B cell (primary cell): Measurements from ENCODE around the gene BLOC1S5. TPM values are rescaled to one million over a fixed set of nuclear protein-coding genes. Genes with fewer than 3 reads are reported as not detected.

Experiments
- ATAC-seq: fragments of 200-7000 bp; cut with Tn5 transposase; one replicate; pipeline ENCODE4 v1.10.0; 2021; ENCODE audit warnings: low read depth, mild to moderate bottlenecking, moderate number of reproducible peaks, moderate library complexity
- CTCF ChIA-PET: fragments of 350-600 bp; sonication (Branson Sonifier 250); formaldehyde crosslinking; loops from one replicate; lab custom pipeline; 2021; ENCODE audit warnings: antibody characterized with exemption, inconsistent platforms; lab: Charles Lee
- POLR2A ChIA-PET: fragments of 350-600 bp; sonication (Branson Sonifier 250); formaldehyde crosslinking; loops from one replicate; lab custom pipeline; 2021; ENCODE audit warnings: antibody characterized with exemption; lab: Charles Lee
- DNase-seq: peaks from one replicate; pipeline ENCODE4 v3.0.0; 2013
- H2AFZ ChIP-seq: 2 replicates; pipeline ENCODE4 v1.6.1; 2012; ENCODE audit warnings: mild to moderate bottlenecking, low read depth, low read length; ENCODE audit not compliant: insufficient read depth, poor library complexity, severe bottlenecking
- H3K27ac ChIP-seq, 2 donors: 1 replicate in 1 of 2; 2 replicates in 1 of 2; pipeline ENCODE4 v1.5.1; 2012 to 2013; ENCODE audit warnings: low read length in 2 of 2, mild to moderate bottlenecking in 2 of 2, moderate library complexity in 1 of 2
- H3K27me3 ChIP-seq, 4 experiments: fragments of 200-600 bp in 1 of 4; sonication (generic) in 1 of 4; replicated peaks in 1 of 4; 1 replicate in 2 of 4; 2 replicates in 2 of 4; pipeline versions ENCODE4 v1.6.1 to v1.7.0; 2013 to 2016; ENCODE audit warnings: low read length in 3 of 4, mild to moderate bottlenecking in 2 of 4, mixed read lengths in 1 of 4, moderate library complexity in 1 of 4; ENCODE audit not compliant: insufficient read depth in 4 of 4, control insufficient read depth in 3 of 4; ENCODE audit errors: control extremely low read depth in 1 of 4
- H3K36me3 ChIP-seq, 2 experiments: replicated peaks in 1 of 2; 1 replicate in 1 of 2; 2 replicates in 1 of 2; pipeline versions ENCODE4 v1.6.1 to v1.7.1; 2013; ENCODE audit warnings: low read length in 1 of 2; ENCODE audit not compliant: insufficient read depth in 2 of 2, control insufficient read depth in 1 of 2; ENCODE audit errors: control extremely low read depth in 1 of 2, extremely low read depth in 1 of 2
- H3K4me1 ChIP-seq, 2 donors: fragments of 200-600 bp in 1 of 2; sonication (generic) in 1 of 2; 1 replicate in 1 of 2; 2 replicates in 1 of 2; pipeline versions ENCODE4 v1.5.1 to v1.6.1; 2013 to 2017; ENCODE audit warnings: low read length in 2 of 2; ENCODE audit not compliant: control insufficient read depth in 2 of 2, insufficient read depth in 2 of 2
- H3K4me2 ChIP-seq: replicated peaks from 2 replicates; pipeline ENCODE3; 2012; ENCODE audit warnings: mild to moderate bottlenecking, low read depth, low read length; ENCODE audit not compliant: poor library complexity, severe bottlenecking
- H3K4me3 ChIP-seq, 5 experiments: fragments of 200-600 bp in 1 of 5; sonication (generic) in 1 of 5; 1 replicate in 3 of 5; 2 replicates in 2 of 5; pipeline versions ENCODE4 v1.5.1 to v1.7.0; 2011 to 2016; ENCODE audit warnings: low read length in 4 of 5, mild to moderate bottlenecking in 4 of 5, low read depth in 2 of 5, control low read depth in 1 of 5, moderate library complexity in 1 of 5; ENCODE audit not compliant: insufficient read depth in 1 of 5; ENCODE audit errors: control extremely low read depth in 1 of 5, extremely low read depth in 1 of 5
- H3K79me2 ChIP-seq: fragments of 200-600 bp; sonication (generic); one replicate; pipeline ENCODE4 v1.6.0; 2016; ENCODE audit warnings: low read length; ENCODE audit not compliant: control insufficient read depth, insufficient read depth
- H3K9ac ChIP-seq: fragments of 200-600 bp; sonication (generic); 2 replicates; pipeline ENCODE4 v1.6.1; 2017; ENCODE audit warnings: mild to moderate bottlenecking, low read length, moderate library complexity
- H3K9me3 ChIP-seq, 3 donors: one replicate each; pipeline versions ENCODE4 v1.6.1 to v1.7.1; 2013; ENCODE audit warnings: low read length in 2 of 3; ENCODE audit not compliant: control insufficient read depth in 2 of 3, insufficient read depth in 1 of 3; ENCODE audit errors: control extremely low read depth in 1 of 3
- H4K20me1 ChIP-seq: 2 replicates; pipeline ENCODE4 v1.6.0; 2012; ENCODE audit warnings: mild to moderate bottlenecking, low read length; ENCODE audit not compliant: insufficient read depth, control insufficient read depth, poor library complexity, severe bottlenecking
- H3K27ac Mint-ChIP-seq: one replicate; pipeline ENCODE4 v1.8.0; 2021; ENCODE audit warnings: mixed read lengths
- H3K27me3 Mint-ChIP-seq: one replicate; pipeline ENCODE4 v1.8.0; 2021; ENCODE audit warnings: mixed read lengths
- H3K4me1 Mint-ChIP-seq: one replicate; pipeline ENCODE4 v1.8.0; 2021; ENCODE audit warnings: mixed read lengths
- H3K4me3 Mint-ChIP-seq: one replicate; pipeline ENCODE4 v1.8.0; 2021; ENCODE audit warnings: mixed read lengths
- H3K9me3 Mint-ChIP-seq: one replicate; pipeline ENCODE4 v1.8.0; 2022; ENCODE audit warnings: mixed read lengths; ENCODE audit not compliant: insufficient read depth
- EZH2 ChIP-seq: IDR thresholded peaks from 2 replicates; pipeline ENCODE4 v1.6.1; 2012; ENCODE audit warnings: borderline replicate concordance, low read depth, mild to moderate bottlenecking, moderate library complexity, low read length; ENCODE audit not compliant: insufficient read depth, poor library complexity, severe bottlenecking
- WGBS: methylation state at CpG from one replicate; pipeline ENCODE4 v1.1.5; 2013; ENCODE audit warnings: missing lambda C conversion rate; ENCODE audit not compliant: insufficient coverage; 5-methylcytosine and 5-hydroxymethylcytosine counted together
- intact Hi-C: fragments of 100-400 bp; cut with micrococcal nuclease; formaldehyde crosslinking; loops from one replicate; pipeline ENCODE4 v1.10.0; 2022
- polyA plus RNA-seq: library from polyadenylated mRNA; depleted of rRNA; stranded (reverse); fragments of >200 nt; gene quantifications from 2 replicates; pipeline ENCODE4 v1.2.3, GENCODE V29; 2012
- total RNA-seq, 2 donors: library from RNA; stranded (reverse); fragments of 120-200 nt in 1 of 2; gene quantifications; 1 replicate in 1 of 2; 2 replicates in 1 of 2; pipeline versions ENCODE4 v1.2.3 to v1.2.4, GENCODE V29; 2013 to 2022
- TF ChIP-seq, protein P1 (sequence below): fragments of 200-600 bp; IDR thresholded peaks from one replicate; pipeline ENCODE4 v1.8.0; 2022; ENCODE audit warnings: antibody characterized with exemption, mild to moderate bottlenecking

BLOC1S5 gene
- total and polyA plus RNA-seq, 2 donors (not counting 1 experiment from before 2014, with no cell fraction given), result 5.2 to 18.8 TPM

DNA sequence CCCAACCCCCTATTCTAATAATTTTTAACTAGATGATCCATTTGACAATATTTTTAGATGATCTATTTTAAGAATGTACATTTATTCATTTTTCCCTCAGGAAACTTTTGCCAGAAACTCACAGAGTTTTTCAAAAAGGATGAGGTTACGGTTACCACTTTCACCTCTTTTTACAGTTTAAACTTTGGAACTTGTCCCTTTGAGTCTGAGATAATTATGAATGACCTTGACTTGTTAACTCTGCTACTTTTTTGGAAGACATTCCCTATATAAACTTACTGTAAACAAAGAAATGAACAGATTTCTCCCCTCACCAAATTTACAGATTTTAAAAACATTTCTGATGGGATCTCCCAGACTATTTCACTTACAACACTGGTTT is 18.4 kb upstream of the BLOC1S5 start:
- ATAC-seq, result no peak
- ChIA-PET POLR2A (no interaction called here), CTCF (no interaction called here)
- no peak overlapping the region for H3K4me2 ChIP-seq
- H4K20me1 ChIP-seq, result no peaks in the 10 kb centered on the region
- Mint-ChIP-seq H3K27me3 (no peaks in the 10 kb centered on the region), H3K4me1 (no peaks in the 10 kb centered on the region), H3K9me3 (no peaks in the 10 kb centered on the region), H3K4me3 (no peak overlapping the region), H3K27ac (no peak overlapping the region)
- WGBS, result no CpG with 5 or more reads among the region's 1 CpG
- H3K9ac ChIP-seq, result no peak overlapping the region
- H3K4me1 ChIP-seq, result no peaks in the 10 kb centered on the region
- no peaks in the 10 kb centered on the region for H3K27me3 ChIP-seq
- no peak overlapping the region for H2AFZ ChIP-seq
- H3K36me3 ChIP-seq, result peaks cover 0 to 26% of the 10 kb centered on the region in 2 experiments
- H3K27ac ChIP-seq, result no peak overlapping the region
- H3K79me2 ChIP-seq, result no peaks in the 10 kb centered on the region
- H3K4me3 ChIP-seq, result no peak overlapping the region
- H3K9me3 ChIP-seq, result no peaks in the 10 kb centered on the region
- TF ChIP-seq, protein P1, sequence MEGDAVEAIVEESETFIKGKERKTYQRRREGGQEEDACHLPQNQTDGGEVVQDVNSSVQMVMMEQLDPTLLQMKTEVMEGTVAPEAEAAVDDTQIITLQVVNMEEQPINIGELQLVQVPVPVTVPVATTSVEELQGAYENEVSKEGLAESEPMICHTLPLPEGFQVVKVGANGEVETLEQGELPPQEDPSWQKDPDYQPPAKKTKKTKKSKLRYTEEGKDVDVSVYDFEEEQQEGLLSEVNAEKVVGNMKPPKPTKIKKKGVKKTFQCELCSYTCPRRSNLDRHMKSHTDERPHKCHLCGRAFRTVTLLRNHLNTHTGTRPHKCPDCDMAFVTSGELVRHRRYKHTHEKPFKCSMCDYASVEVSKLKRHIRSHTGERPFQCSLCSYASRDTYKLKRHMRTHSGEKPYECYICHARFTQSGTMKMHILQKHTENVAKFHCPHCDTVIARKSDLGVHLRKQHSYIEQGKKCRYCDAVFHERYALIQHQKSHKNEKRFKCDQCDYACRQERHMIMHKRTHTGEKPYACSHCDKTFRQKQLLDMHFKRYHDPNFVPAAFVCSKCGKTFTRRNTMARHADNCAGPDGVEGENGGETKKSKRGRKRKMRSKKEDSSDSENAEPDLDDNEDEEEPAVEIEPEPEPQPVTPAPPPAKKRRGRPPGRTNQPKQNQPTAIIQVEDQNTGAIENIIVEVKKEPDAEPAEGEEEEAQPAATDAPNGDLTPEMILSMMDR, result no peak
- no peak for TF ChIP-seq EZH2
- DNase-seq, result no peak
- intact Hi-C loops, result no loop called here

DNA sequence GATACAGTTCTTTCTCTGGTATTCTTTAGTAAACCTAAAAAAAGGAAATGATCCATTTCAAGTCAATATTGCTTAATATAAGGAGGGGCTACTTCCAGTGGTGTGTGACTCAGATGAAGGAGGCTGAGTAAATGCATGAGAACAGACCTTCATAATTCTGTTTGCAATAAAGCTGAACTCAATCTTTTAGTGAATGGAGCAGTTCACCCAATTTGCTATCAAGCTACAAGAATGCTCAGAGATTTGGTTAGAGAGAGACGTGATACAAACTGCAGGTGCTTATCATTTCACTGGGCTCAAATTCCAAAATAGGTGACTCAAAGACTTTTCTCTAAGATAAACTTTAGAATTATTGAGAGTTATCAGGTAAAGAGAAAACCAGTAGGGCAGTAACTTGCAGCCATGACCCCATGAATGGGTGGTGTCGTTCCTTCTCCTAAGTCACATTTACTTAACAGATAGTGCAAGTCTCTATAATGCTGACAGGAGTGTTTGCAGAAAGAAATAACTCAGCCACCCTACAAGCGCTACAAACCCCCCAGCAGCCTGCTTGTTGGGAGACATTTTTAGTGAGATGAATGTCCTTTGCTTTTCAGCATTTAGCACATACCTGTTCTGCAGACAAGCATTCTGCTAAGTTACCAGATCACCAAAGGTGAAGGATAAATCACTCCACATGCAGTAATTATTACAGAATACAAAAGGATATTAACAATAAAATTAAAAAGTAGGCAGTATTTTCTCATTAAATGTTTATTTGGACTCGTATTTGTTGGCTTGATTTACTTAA is 16.4 kb upstream of the BLOC1S5 start:
- H3K4me3 ChIP-seq, result no peak overlapping the region
- H3K27ac Mint-ChIP-seq, result no peak overlapping the region
- no CpG with 5 or more reads among the region's 4 CpGs for WGBS
- H3K4me3 Mint-ChIP-seq, result no peak overlapping the region
- H3K4me1 ChIP-seq, result peaks cover under 1 to 5% of the 10 kb centered on the region in 2 donors
- no peaks in the 10 kb centered on the region for H3K79me2 ChIP-seq
- no peak overlapping the region for H2AFZ ChIP-seq
- H3K9ac ChIP-seq, result no peak overlapping the region
- ChIA-PET CTCF (no interaction called here), POLR2A (no interaction called here)
- no peak for ATAC-seq
- H3K9me3 Mint-ChIP-seq, result no peaks in the 10 kb centered on the region
- H3K36me3 ChIP-seq, result peaks cover 0 to 11% of the 10 kb centered on the region in 2 experiments
- H4K20me1 ChIP-seq, result no peaks in the 10 kb centered on the region
- TF ChIP-seq, protein P1, result no peak
- TF ChIP-seq EZH2, result no peak
- H3K27me3 ChIP-seq, result no peaks in the 10 kb centered on the region
- no peak for DNase-seq
- peaks cover 4% of the 10 kb centered on the region for H3K4me1 Mint-ChIP-seq
- H3K27me3 Mint-ChIP-seq, result no peaks in the 10 kb centered on the region
- intact Hi-C loops, result no loop called here
- H3K27ac ChIP-seq, result no peak overlapping the region
- H3K9me3 ChIP-seq, result no peaks in the 10 kb centered on the region
- no peak overlapping the region for H3K4me2 ChIP-seq
